Measurements from ENCODE around the gene BABAM2. TPM values are rescaled to one million over a fixed set of nuclear protein-coding genes. Genes with fewer than 3 reads are reported as not detected.
A peak's percentile ranks its signal among the peaks of the same experiment; 100 is the strongest.

Gene BABAM2
- polyA plus RNA-seq, 3 donors = 50.8 to 57.8 (median 56.1) TPM

GRCh38 chr2:28288620-28289019, 398.1 kb downstream of the BABAM2 start:
- no peak for DNase-seq (ENCODE audit: extremely low read depth in 1 of 11, low read depth in 9 of 11, low spot score in 4 of 11)

GRCh38 chr2:28291811-28292440, 401.4 kb downstream of the BABAM2 start:
- no peak for DNase-seq (ENCODE audit: extremely low read depth in 1 of 11, low read depth in 9 of 11, low spot score in 4 of 11)

GRCh38 chr2:28292491-28292890, 402.0 kb downstream of the BABAM2 start:
- no peak for DNase-seq (ENCODE audit: extremely low read depth in 1 of 11, low read depth in 9 of 11, low spot score in 4 of 11)

DNA sequence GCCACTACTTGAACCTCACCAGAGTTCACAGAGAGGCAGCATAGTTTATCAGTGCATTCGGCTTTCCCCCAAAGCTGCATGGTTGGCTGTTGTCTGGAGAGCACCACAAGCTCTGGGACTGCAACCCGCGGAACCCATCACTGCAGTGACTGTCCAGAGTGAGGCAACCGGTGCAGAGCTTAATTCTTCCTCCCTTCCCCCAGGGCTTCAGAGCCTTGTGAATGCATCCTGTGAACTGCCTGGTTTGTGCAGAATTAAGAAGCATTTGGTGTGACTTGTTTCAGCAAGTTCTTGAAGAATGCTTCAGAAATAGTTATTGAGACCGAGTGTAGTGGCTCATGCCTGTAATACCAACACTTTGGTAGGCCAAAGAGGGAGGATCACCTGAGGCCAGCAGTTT, 402.9 kb downstream of the BABAM2 start:
- DNase-seq (ENCODE audit: extremely low read depth in 1 of 11, low read depth in 9 of 11, low spot score in 4 of 11) = no peak

DNA sequence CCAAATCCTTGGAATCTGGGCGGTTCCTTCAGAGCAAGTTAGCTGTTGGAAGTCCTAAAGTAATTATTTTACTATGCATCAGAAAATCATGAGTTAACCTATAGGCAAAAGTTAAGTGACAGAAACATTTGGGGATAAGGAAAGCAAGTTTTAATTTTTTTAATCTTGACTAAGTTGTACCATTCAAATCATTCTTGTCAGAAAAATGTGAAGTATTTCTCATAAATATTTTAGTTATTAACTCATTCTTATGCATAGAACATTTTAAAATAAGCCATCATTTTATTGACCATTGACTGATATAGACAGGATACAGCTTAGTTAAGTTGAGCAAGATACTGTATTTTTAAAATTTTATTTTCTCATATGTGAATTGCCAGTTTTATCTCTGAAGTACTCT, 403.9 kb downstream of the BABAM2 start:
- DNase-seq (ENCODE audit: extremely low read depth in 1 of 11, low read depth in 9 of 11, low spot score in 4 of 11) = no peak

DNA sequence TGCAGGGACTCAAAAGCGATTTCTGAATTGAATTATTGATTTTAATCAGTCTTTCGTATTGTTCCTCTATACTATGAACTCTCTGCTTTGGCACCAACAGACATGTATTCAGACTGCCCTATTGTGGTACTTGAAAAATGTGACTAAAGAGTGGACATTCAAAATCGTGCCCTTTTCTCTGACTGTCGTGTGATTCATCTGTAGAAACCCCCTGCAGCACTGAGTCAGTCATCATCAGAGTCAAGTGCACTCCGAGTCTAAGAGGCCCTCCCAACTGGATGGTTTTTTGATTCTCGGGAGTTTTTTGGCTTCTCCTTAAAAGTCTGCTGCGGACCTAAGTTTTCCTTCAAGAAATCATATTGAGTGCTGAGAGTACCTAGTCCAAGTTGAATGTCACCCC, 405.7 kb downstream of the BABAM2 start:
- no peak for DNase-seq (ENCODE audit: extremely low read depth in 1 of 11, low read depth in 9 of 11, low spot score in 4 of 11)

- no peak for DNase-seq (ENCODE audit: extremely low read depth in 1 of 11, low read depth in 9 of 11, low spot score in 4 of 11)
Measured at GRCh38 chr2:28296904-28297303, 406.4 kb downstream of the BABAM2 start.

GRCh38 chr2:28297531-28297930, 407.0 kb downstream of the BABAM2 start:
- no peak for DNase-seq (ENCODE audit: extremely low read depth in 1 of 11, low read depth in 9 of 11, low spot score in 4 of 11)

GRCh38 chr2:28298406-28298805, 407.9 kb downstream of the BABAM2 start:
- no peak for DNase-seq (ENCODE audit: extremely low read depth in 1 of 11, low read depth in 9 of 11, low spot score in 4 of 11)

GRCh38 chr2:28300485-28301341, 410.2 kb downstream of the BABAM2 start:
- peak in 10 of 11 donors; percentile 29 to 70 (median 46) for DNase-seq (ENCODE audit: extremely low read depth in 1 of 11, low read depth in 9 of 11, low spot score in 4 of 11)

DNA sequence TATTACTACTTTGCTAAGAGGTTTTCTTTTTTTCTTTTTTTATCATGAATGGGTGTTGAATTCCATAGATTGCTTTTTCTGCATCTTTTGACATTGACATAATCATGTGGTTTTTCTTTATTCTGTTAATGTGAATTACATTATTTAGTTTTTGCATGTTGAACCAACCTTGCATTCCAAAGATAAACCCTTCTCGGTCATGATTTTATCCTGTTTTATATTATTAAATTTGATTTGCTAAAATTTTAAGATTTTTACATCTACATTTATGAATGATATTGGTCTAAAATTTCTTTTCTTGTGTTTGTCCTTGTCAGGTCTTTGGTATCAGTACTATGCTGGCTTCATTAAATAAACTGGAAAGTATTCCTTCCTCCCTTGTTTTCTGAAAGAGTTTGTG, 414.7 kb downstream of the BABAM2 start:
- no peak for DNase-seq (ENCODE audit: extremely low read depth in 1 of 11, low read depth in 9 of 11, low spot score in 4 of 11)

- DNase-seq (ENCODE audit: extremely low read depth in 1 of 11, low read depth in 9 of 11, low spot score in 4 of 11) = no peak
Measured at GRCh38 chr2:28310107-28310506, 419.6 kb downstream of the BABAM2 start.

DNA sequence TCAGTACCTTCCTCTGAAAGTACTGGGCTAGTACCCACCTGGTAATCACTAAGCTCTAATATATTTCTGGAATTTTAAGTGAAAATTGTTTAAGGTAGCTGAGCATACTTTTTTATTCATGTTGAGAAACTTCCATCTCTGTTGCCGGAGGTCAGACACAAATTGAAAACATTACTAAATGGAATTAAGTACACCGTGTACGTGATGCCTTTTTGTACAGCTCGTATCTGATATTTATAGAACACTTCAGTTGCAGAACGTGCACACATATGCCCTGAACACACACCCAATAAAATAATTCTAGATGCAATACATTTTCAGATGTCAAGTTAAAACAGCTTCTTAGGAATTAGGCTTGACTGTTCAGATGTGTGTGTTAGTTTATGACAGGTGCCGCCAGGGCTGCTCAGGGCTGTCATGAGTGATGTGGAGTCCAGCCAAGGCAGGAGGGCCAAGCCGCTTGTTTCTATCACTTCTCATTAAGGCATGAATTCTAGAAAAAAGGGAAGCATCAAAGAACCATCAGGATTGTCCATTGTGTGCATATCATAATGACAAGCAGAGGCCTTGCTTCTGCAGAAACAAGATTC, 421.2 kb downstream of the BABAM2 start:
- DNase-seq (ENCODE audit: extremely low read depth in 1 of 11, low read depth in 9 of 11, low spot score in 4 of 11) = no peak

- no peak for DNase-seq (ENCODE audit: extremely low read depth in 1 of 11, low read depth in 9 of 11, low spot score in 4 of 11)
Measured at GRCh38 chr2:28312307-28313219, 422.0 kb downstream of the BABAM2 start.

DNA sequence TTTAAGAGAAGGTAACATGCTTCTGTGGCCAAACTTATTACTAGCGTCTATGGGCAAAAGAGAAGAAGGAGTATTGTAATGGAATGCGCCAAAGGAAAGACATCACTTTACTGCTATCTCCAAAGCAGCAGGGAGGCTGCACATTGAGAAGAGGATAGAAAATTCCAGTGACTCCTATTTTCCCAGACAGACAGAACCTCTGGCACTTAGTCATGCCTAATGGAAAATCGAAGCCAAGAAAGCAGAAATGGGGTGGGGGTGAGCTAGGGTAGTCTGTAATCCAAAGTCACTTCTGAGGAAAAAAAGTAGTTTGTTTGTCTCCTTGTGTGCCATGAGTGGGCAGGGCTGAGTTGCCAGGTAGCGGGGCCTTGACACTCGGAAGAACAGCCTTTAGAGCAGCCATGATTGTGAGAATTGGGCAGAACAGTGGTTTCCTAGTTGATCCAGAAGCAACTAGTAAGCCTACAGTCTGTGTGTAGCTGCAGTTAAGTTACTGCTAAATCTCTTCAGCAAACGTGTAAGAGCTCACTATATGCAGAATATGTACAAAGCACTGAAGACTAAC, 422.8 kb downstream of the BABAM2 start:
- no peak for DNase-seq (ENCODE audit: extremely low read depth in 1 of 11, low read depth in 9 of 11, low spot score in 4 of 11)

DNA sequence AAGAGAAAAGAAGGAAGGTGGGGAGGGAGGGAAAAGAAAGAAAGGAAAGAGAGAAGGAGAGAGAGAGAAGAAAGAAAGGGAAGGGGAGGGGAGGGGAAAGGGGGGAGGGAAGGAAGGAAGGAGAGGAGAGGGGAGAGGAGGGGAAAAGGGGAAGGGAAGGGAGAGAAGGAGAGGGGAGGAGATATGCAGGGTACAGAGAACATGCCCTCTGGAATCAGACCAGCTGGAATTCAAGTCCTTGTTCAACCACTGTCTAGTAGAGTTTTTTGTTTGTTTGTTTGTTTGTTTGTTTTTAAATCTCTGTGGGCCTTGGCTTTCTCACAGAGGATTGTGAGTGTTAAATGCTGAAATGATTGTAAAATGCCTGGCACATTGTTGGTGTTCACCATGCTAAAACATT, 424.4 kb downstream of the BABAM2 start:
- DNase-seq (ENCODE audit: extremely low read depth in 1 of 11, low read depth in 9 of 11, low spot score in 4 of 11) = no peak

- no peak for DNase-seq (ENCODE audit: extremely low read depth in 1 of 11, low read depth in 9 of 11, low spot score in 4 of 11)
Measured at GRCh38 chr2:28316546-28317335, 426.2 kb downstream of the BABAM2 start.

DNA sequence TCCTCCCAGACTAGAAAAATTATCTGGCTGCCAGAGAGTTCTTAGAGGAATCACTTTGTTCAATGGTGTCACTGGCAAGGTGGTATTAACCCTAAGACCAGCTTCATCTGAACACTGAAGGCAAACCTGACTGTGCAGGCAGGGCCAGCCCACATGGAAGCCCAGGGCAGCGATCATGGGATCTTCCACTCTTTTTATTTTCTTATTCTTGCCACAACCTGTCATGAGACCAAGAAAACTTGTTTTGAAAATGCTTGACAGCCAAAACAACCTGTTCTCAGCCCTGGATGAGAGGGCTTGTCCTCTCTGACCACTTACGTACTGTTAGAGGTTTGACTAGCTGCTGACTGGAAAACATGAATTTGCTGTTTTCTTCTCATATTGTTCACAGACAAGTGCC, 426.9 kb downstream of the BABAM2 start:
- no peak for DNase-seq (ENCODE audit: extremely low read depth in 1 of 11, low read depth in 9 of 11, low spot score in 4 of 11)

Data from renal cortex interstitium (tissue), 11 donors.